Measurements from ENCODE around the gene SULT1C4.

GRCh38 chr2:108412995-108413710, 35.4 kb downstream of the SULT1C4 start:
- no peak for TF ChIP-seq CTCF (IDR thresholded peaks at IDR 0.05)
- no peak for TF ChIP-seq POLR2A (IDR thresholded peaks at IDR 0.05)
- no peak for TF ChIP-seq POLR2AphosphoS5 (IDR thresholded peaks at IDR 0.05)
- TF ChIP-seq EP300 (IDR thresholded peaks at IDR 0.05; ENCODE audit: low read depth), result no peak
